OCI-LY7 (cell line): ENCODE data around the gene ZNF407.

Experiments
- EZH2phosphoT487 ChIP-seq: fragments of 200-600 bp; sonication (generic); IDR thresholded peaks from 2 replicates; pipeline ENCODE4 v1.6.1; 2018; ENCODE audit warnings: low read depth, borderline replicate concordance, mild to moderate bottlenecking, mixed run types, antibody characterized with exemption, low read length, moderate library complexity, mixed read lengths
- TF ChIP-seq, protein P1 (sequence below): fragments of 200-600 bp; sonication (generic); conservative IDR thresholded peaks from 2 replicates; pipeline ENCODE4 v1.5.1; 2014; ENCODE audit warnings: mild to moderate bottlenecking, antibody characterized with exemption, low read length, moderate library complexity, mixed read lengths

DNA sequence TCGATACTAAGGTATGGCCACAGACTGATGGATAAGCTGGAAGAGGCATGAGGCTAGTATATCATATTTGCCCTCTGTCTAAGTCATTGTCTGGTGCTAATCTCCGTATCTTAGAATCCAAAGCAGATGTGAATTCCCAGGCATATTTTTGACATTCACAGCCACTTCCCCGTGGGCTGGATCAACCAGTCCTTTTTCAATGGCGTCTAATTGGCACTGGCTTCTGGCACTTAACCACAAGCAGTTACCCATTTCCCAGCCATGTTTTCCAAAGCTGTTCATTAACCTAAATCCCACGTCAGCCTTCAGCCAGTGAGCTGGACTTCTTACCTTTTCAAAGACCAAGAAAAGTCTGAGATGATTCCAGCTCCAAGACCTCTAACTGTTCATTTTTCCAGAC, 20.7 kb upstream of the ZNF407 start:
- TF ChIP-seq, protein P1, sequence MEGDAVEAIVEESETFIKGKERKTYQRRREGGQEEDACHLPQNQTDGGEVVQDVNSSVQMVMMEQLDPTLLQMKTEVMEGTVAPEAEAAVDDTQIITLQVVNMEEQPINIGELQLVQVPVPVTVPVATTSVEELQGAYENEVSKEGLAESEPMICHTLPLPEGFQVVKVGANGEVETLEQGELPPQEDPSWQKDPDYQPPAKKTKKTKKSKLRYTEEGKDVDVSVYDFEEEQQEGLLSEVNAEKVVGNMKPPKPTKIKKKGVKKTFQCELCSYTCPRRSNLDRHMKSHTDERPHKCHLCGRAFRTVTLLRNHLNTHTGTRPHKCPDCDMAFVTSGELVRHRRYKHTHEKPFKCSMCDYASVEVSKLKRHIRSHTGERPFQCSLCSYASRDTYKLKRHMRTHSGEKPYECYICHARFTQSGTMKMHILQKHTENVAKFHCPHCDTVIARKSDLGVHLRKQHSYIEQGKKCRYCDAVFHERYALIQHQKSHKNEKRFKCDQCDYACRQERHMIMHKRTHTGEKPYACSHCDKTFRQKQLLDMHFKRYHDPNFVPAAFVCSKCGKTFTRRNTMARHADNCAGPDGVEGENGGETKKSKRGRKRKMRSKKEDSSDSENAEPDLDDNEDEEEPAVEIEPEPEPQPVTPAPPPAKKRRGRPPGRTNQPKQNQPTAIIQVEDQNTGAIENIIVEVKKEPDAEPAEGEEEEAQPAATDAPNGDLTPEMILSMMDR = no peak
- TF ChIP-seq EZH2phosphoT487 = no peak
